HEK293 (cell line): Measurements from ENCODE around the gene USP19.
A peak's percentile ranks its signal among the peaks of the same experiment; 100 is the strongest.

Experiments
- KLF1 ChIP-seq: fragments of 450-650 bp; formaldehyde crosslinking; IDR thresholded peaks from 2 replicates; pipeline ENCODE4 v1.5.1; 2016; ENCODE audit warnings: missing biosample characterization, missing genetic modification characterization
- SP3 ChIP-seq: fragments of 450-650 bp; formaldehyde crosslinking; IDR thresholded peaks from 2 replicates; pipeline ENCODE4 v1.5.1; 2016; ENCODE audit warnings: missing biosample characterization, missing genetic modification characterization
- ZNF10 ChIP-seq: fragments of 450-650 bp; formaldehyde crosslinking; IDR thresholded peaks from 2 replicates; pipeline ENCODE4 v1.5.1; 2017; ENCODE audit warnings: missing biosample characterization, missing genetic modification characterization
- ZNF121 ChIP-seq: fragments of 450-650 bp; formaldehyde crosslinking; IDR thresholded peaks from 2 replicates; pipeline ENCODE4 v1.5.1; 2016; ENCODE audit warnings: missing biosample characterization, missing genetic modification characterization
- TF ChIP-seq, protein P1 (sequence below): fragments of 450-650 bp; formaldehyde crosslinking; IDR thresholded peaks from 2 replicates; pipeline ENCODE4 v1.5.1; 2016; ENCODE audit warnings: missing biosample characterization, missing genetic modification characterization

GRCh38 chr3:49104427-49105291 is 16.0 kb downstream of the USP19 start, which contains the start of gene QARS1:
- TF ChIP-seq, protein P1, sequence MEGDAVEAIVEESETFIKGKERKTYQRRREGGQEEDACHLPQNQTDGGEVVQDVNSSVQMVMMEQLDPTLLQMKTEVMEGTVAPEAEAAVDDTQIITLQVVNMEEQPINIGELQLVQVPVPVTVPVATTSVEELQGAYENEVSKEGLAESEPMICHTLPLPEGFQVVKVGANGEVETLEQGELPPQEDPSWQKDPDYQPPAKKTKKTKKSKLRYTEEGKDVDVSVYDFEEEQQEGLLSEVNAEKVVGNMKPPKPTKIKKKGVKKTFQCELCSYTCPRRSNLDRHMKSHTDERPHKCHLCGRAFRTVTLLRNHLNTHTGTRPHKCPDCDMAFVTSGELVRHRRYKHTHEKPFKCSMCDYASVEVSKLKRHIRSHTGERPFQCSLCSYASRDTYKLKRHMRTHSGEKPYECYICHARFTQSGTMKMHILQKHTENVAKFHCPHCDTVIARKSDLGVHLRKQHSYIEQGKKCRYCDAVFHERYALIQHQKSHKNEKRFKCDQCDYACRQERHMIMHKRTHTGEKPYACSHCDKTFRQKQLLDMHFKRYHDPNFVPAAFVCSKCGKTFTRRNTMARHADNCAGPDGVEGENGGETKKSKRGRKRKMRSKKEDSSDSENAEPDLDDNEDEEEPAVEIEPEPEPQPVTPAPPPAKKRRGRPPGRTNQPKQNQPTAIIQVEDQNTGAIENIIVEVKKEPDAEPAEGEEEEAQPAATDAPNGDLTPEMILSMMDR (tag by site-specific recombination) = no peak
- TF ChIP-seq ZNF10 (no peak), KLF1 (no peak), SP3 (peak; percentile 75), ZNF121 (tag by site-specific recombination) (no peak)
